ENCODE results near the gene HYI.
"Not testable (repeated sequence)": the region's sequence is repeated elsewhere in the genome, so short reads cannot be mapped to it uniquely, and the experiment has no call there.

DNA sequence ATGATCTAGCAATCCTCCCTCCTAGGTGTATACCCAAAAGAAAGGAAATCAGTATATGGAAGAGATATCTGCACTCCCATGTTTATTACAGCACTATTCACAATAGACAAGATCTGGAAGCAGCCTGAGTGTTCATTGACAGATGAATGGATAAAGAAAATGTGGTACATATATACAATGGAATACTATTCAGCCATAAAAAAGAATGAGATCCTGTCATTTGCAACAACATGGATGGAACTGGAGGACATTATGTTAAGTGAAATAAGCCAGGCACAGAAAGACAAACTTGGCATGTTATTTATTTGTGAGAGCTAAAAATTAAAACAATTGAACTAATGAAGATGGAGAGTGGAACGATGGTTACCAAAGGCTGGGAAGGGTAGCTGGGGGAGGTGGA, 40.3 kb downstream of the HYI start:
- TF ChIP-seq, protein P1, sequence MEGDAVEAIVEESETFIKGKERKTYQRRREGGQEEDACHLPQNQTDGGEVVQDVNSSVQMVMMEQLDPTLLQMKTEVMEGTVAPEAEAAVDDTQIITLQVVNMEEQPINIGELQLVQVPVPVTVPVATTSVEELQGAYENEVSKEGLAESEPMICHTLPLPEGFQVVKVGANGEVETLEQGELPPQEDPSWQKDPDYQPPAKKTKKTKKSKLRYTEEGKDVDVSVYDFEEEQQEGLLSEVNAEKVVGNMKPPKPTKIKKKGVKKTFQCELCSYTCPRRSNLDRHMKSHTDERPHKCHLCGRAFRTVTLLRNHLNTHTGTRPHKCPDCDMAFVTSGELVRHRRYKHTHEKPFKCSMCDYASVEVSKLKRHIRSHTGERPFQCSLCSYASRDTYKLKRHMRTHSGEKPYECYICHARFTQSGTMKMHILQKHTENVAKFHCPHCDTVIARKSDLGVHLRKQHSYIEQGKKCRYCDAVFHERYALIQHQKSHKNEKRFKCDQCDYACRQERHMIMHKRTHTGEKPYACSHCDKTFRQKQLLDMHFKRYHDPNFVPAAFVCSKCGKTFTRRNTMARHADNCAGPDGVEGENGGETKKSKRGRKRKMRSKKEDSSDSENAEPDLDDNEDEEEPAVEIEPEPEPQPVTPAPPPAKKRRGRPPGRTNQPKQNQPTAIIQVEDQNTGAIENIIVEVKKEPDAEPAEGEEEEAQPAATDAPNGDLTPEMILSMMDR (IDR thresholded peaks at IDR 0.05), result not testable (repeated sequence)
- TF ChIP-seq POLR2A (IDR thresholded peaks at IDR 0.05), result not testable (repeated sequence)
